Central memory CD8-positive, alpha-beta T cell (primary cell): ENCODE measurements around the gene FAM228B.
"Not testable (repeated sequence)": the region's sequence is repeated elsewhere in the genome, so short reads cannot be mapped to it uniquely, and the experiment has no call there.

Experiments used
- ATAC-seq: fragments of 150-1000 bp; cut with Tn5 transposase; replicated peaks from 2 replicates; pipeline ENCODE4 v1.10.0; 2022; ENCODE audit warnings: mild to moderate bottlenecking, moderate FRiP score, moderate number of reproducible peaks; ENCODE audit not compliant: poor library complexity, severe bottlenecking; ENCODE audit errors: extremely low read depth
- DNase-seq, 2 donors: peaks; one replicate each; pipeline ENCODE4 v3.0.0; 2021; ENCODE audit warnings: low spot score in 2 of 2
- H3K27ac Mint-ChIP-seq: one replicate; pipeline ENCODE4 v1.8.0; 2022; ENCODE audit warnings: low read depth, mild to moderate bottlenecking, moderate library complexity, mixed read lengths
- H3K27me3 Mint-ChIP-seq: one replicate; pipeline ENCODE4 v1.8.0; 2022; ENCODE audit warnings: mixed read lengths
- H3K36me3 Mint-ChIP-seq: one replicate; pipeline ENCODE4 v1.8.0; 2022; ENCODE audit warnings: mild to moderate bottlenecking, moderate library complexity, mixed read lengths; ENCODE audit not compliant: insufficient read depth
- H3K4me1 Mint-ChIP-seq: one replicate; pipeline ENCODE4 v1.8.0; 2022; ENCODE audit warnings: mixed read lengths
- H3K4me3 Mint-ChIP-seq: one replicate; pipeline ENCODE4 v1.8.0; 2022; ENCODE audit warnings: mild to moderate bottlenecking, moderate library complexity, mixed read lengths
- H3K9me3 Mint-ChIP-seq: one replicate; pipeline ENCODE4 v1.8.0; 2022; ENCODE audit warnings: mixed read lengths

Gene FAM228B

DNA sequence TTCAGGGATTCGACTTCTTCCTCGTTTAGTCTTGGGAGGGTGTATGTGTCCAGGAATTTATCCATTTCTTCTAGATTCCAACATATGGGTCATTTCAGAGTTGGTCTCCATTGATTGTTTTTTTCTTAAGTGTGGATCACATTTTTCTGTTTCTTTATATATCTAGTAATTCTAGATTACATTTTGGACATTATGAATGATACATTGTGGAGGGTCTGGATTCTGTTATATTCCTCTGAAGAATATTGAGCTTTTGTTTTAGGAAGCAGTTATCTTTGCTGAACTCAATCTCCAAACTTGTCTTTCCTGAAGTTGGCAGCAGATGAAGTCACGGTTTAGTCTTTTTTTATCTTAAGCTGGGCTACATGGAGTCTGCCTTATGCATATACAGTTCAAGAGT lies 9.3 kb downstream of the FAM228B start:
- ATAC-seq (no peak), DNase-seq (no peak)
- Mint-ChIP-seq H3K27me3 (no peaks in the 10 kb centered on the region), H3K4me3 (no peak overlapping the region), H3K4me1 (no peaks in the 10 kb centered on the region), H3K9me3 (no peaks in the 10 kb centered on the region), H3K27ac (no peak overlapping the region), H3K36me3 (peaks cover 2% of the 10 kb centered on the region)

DNA sequence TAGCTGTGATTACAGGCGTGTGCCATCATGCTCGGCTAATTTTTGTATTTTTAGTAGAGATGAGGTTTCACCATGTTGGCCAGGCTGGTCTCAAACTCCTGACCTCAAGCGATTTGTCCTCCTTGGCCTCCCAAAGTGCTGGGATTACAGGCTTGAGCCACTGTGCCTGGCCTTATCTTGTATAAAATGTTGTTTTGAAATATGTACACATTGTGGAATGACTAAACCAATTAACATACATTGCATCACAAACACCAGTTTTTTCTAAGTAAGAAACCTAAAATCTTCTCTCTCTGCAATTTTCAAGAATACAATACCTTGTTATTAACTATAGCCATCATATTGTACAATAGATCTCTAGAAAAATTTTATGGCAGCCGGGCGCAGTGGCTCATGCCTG lies 17.0 kb downstream of the FAM228B start:
- not testable (repeated sequence) for H3K27ac Mint-ChIP-seq, H3K9me3 Mint-ChIP-seq, H3K4me1 Mint-ChIP-seq, ATAC-seq, H3K27me3 Mint-ChIP-seq, H3K4me3 Mint-ChIP-seq, H3K36me3 Mint-ChIP-seq, DNase-seq

DNA sequence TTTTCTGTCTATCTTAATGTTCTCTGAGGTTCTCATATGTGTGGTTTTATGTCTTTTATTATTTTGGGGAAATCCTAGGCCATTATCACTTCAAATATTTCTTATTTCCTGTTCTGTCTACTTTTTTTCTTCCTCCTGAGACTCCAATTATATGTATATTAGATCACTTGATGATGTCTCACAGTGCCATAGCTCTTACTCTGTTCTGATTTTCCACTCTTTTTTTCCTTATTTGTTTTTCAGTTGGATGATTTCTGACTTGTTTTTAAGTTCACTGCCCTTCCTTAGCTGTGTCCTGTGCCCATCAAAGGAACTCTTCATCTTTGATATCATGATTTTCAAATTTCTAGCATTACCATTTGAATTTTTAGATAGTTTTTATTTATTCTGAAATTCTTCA lies 24.1 kb downstream of the FAM228B start:
- H3K27me3 Mint-ChIP-seq: no peaks in the 10 kb centered on the region
- no peaks in the 10 kb centered on the region for H3K4me1 Mint-ChIP-seq
- no peak overlapping the region for H3K4me3 Mint-ChIP-seq
- DNase-seq: no peak
- no peak overlapping the region for H3K27ac Mint-ChIP-seq
- no peak for ATAC-seq
- peaks cover 6% of the 10 kb centered on the region for H3K36me3 Mint-ChIP-seq
- peaks cover 6% of the 10 kb centered on the region for H3K9me3 Mint-ChIP-seq

DNA sequence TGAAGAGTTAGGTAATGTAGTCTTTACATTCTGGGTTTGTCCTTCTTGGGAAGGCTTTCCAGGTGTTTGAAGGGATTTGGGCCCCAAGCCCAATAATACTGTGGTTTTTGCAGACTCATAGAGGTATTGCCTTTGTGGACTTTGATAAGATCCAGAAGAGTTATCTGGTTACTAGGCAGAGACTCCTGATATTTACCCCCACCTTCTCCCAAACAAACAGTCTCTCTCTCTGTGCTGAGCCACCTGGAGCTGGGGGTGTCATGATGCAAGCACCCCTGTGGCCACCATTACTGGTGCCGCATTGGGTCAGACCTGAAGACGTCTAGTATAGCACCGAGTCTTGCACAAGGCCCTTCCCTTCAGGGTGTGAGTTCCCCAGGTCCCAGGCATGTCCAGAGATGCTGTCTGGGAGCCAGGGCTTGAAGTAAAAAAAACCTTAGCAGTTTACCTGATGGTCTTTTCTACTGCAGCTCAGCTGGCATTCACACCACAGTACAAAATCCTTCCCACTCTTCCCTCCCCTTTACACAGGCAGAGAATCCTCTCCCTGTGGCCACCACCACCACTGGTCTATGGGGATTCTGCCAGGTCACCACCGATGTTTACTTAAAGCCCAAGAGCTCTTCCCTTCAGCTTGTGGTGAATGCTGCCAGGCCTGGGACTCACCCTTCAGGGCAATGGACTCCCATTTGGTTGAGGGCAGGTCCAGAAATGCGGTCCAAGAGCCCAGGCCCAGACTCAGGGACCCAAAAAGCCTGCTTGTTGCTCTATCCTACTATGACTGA lies 29.3 kb downstream of the FAM228B start:
- peaks cover 2% of the 10 kb centered on the region for H3K36me3 Mint-ChIP-seq
- no peak for ATAC-seq
- no peaks in the 10 kb centered on the region for H3K27me3 Mint-ChIP-seq
- no peaks in the 10 kb centered on the region for H3K4me1 Mint-ChIP-seq
- H3K27ac Mint-ChIP-seq: no peak overlapping the region
- DNase-seq: no peak
- H3K9me3 Mint-ChIP-seq: peaks cover 1% of the 10 kb centered on the region
- no peak overlapping the region for H3K4me3 Mint-ChIP-seq

DNA sequence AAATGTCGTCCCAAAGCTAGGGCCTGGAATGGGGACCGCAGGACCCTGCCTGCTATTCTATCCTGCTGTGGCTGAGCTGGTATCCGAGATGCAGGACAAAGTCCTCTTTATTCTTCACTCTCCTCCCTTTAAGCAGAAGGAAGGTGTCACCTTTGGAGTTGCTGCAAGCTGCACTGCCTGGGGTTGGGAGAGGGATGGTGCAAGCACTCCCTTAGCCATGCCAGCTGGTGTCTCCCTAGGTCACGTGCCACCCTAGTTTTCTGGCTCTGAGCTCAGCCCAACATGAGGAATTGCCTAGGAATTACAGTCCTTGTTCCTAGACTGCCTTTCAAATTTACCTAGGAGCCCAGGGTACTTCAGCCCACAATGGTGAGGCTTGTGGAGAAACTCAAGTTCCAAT lies 30.2 kb downstream of the FAM228B start:
- Mint-ChIP-seq H3K36me3 (peaks cover 2% of the 10 kb centered on the region), H3K27ac (no peak overlapping the region), H3K9me3 (no peaks in the 10 kb centered on the region), H3K27me3 (no peaks in the 10 kb centered on the region), H3K4me3 (no peak overlapping the region), H3K4me1 (no peaks in the 10 kb centered on the region)
- DNase-seq (no peak), ATAC-seq (no peak)

DNA sequence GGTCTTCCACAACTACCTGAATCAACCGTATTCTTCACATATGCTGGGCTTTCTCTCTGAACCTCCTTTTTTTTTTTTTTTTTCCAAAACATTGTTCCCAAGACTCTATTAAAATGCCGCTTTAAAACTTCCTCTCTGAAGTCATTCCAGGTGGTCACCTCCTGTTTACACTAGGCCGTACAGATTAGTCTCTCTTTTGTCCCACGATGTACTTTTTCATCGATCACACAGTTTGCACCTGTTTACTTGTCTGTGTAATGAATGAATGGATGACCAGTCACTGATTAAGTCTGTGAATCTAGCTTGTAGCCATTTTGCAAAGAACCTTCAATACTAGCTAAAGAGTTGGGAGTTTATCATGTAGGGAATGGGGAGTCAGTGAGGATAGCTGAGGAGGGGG lies 34.9 kb downstream of the FAM228B start:
- Mint-ChIP-seq H3K27me3 (no peaks in the 10 kb centered on the region), H3K4me1 (no peaks in the 10 kb centered on the region), H3K4me3 (no peak overlapping the region), H3K36me3 (no peaks in the 10 kb centered on the region), H3K9me3 (no peaks in the 10 kb centered on the region), H3K27ac (no peak overlapping the region)
- ATAC-seq (no peak), DNase-seq (no peak)

DNA sequence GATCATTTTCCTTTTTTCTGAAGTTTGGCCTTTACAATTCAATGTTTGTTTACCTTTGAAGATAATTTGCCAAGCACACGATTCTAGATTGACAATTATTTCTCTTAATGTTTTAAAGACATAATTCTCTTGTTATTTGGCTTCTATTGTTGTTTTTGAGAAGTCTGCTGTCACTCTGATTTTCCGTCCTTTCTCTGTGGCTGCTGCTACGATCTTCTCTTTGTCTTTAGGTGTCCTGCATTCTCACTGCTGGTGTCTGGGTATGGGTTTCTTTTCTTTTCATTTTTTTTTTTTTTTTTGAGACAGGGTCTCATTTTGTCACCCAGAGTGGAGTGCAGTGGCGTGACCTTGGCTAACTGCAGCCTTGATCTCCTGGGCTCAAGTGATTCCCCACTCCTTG lies 36.4 kb downstream of the FAM228B start:
- Mint-ChIP-seq H3K9me3 (no peaks in the 10 kb centered on the region), H3K36me3 (no peaks in the 10 kb centered on the region), H3K27ac (peak overlapping the region; percentile 45), H3K27me3 (no peaks in the 10 kb centered on the region), H3K4me1 (no peaks in the 10 kb centered on the region), H3K4me3 (no peak overlapping the region)
- ATAC-seq: no peak
- no peak for DNase-seq

DNA sequence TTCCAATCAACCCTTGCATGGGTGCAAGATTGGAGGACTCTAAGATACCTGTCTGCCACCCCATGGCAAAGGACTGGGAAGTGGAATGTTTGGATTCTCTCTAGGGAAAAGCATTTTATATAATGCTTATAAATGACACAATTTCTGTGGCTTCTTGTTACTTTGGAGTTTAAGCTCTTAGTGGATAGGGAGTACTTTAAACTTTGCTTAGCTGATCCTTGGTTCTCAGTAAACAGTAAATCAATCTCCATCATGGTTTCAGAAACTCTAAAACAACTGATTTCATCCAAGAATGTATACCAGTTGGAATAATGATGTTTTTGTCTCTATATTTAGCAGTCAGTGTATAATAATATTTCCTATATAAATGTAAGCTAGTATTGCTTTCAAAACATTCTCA lies 37.5 kb downstream of the FAM228B start:
- Mint-ChIP-seq H3K36me3 (no peaks in the 10 kb centered on the region), H3K4me3 (no peak overlapping the region), H3K4me1 (no peaks in the 10 kb centered on the region), H3K27ac (no peak overlapping the region), H3K9me3 (no peaks in the 10 kb centered on the region), H3K27me3 (no peaks in the 10 kb centered on the region)
- DNase-seq (no peak), ATAC-seq (no peak)

DNA sequence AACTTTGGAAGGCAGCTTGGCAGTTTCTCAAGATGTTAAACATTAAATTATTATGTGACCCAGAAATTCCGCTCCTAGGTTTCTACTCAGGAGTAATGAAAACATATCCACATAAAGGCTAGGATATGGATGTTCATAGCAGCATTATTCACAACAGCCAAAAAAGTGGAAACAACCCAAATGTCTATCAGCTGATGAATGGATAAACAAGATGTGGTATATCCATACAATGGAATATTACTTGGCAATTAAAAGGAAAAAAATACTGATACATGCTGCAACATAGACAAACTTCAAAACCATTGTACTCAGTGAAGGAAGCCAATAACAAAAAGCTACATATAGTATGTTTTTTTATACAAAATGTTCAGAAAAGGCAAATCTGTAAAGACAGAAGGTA lies 39.2 kb downstream of the FAM228B start:
- H3K27me3 Mint-ChIP-seq: no peaks in the 10 kb centered on the region
- ATAC-seq: no peak
- no peaks in the 10 kb centered on the region for H3K9me3 Mint-ChIP-seq
- H3K4me3 Mint-ChIP-seq: no peak overlapping the region
- no peaks in the 10 kb centered on the region for H3K36me3 Mint-ChIP-seq
- no peak overlapping the region for H3K27ac Mint-ChIP-seq
- H3K4me1 Mint-ChIP-seq: no peaks in the 10 kb centered on the region
- no peak for DNase-seq

DNA sequence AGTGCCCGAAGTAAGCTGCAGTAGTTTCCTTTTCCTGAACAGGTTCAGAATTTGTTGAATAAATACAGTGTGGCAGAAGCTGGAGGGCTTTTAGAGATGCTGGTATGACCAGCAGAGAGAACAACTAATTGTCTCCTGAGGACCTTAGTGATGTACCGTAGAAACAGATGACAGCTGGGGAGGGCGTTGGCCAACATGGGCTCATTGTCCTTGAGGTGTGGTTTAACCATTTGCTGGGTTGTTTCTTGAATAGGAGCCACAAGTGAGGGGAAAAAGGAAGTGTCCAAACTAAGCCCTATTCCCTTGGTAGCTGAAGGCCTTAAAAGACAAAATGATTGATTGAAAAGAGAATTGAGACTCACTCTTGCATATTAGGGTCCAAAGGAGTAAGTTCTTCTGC lies 39.9 kb downstream of the FAM228B start:
- ATAC-seq: no peak
- H3K4me3 Mint-ChIP-seq: no peak overlapping the region
- no peaks in the 10 kb centered on the region for H3K4me1 Mint-ChIP-seq
- no peaks in the 10 kb centered on the region for H3K9me3 Mint-ChIP-seq
- no peaks in the 10 kb centered on the region for H3K36me3 Mint-ChIP-seq
- H3K27ac Mint-ChIP-seq: no peak overlapping the region
- H3K27me3 Mint-ChIP-seq: no peaks in the 10 kb centered on the region
- no peak for DNase-seq

DNA sequence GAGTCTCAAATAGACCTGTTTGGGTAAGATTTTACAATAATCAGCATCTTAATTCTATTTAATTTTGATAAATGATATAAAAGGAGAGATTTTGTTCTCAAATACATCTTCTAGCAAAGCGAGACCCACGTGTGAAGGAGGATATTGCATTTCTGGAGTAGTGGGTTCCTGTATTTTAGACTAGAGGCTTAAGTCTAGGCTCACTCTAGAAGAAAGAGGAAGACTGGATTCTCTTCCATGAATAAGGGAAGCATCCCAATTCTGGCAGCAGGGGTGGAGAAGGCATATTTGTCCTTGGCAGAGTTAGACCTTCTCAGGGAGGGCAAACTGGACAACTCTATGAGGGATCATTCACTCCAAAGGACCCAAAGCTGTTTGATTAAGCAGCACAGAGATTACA lies 40.3 kb downstream of the FAM228B start:
- ATAC-seq: no peak
- H3K36me3 Mint-ChIP-seq: no peaks in the 10 kb centered on the region
- no peaks in the 10 kb centered on the region for H3K9me3 Mint-ChIP-seq
- no peaks in the 10 kb centered on the region for H3K4me1 Mint-ChIP-seq
- no peak overlapping the region for H3K4me3 Mint-ChIP-seq
- no peaks in the 10 kb centered on the region for H3K27me3 Mint-ChIP-seq
- DNase-seq: no peak
- H3K27ac Mint-ChIP-seq: no peak overlapping the region

DNA sequence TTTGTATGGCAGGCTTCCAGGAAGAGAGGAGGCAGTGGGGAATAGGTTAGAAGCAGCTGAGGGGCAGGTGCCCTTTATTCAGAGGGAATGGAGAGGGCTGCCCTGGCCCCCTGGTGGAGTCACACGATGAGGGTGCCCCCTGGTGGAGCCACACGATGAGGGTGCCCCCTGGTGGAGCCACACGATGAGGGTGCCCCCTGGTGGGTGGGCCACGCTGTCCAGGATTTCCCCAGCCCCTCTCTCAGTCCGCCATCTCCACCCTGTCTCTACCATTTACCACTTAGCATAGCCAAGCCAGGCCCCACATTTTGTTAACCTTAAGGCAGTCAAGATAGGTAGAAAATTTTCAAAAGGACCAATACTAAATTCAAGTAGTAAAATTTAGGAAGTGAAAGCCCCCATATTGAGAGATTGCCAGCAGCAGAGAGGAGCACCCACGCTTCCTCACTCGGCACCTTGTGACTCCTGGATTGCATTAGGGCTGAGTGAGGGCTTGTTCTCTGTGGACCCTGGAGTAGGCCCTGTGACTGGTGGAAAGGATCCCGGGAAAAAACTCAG lies 41.2 kb downstream of the FAM228B start:
- no peaks in the 10 kb centered on the region for H3K27me3 Mint-ChIP-seq
- H3K36me3 Mint-ChIP-seq: no peaks in the 10 kb centered on the region
- H3K4me3 Mint-ChIP-seq: no peak overlapping the region
- no peak overlapping the region for H3K27ac Mint-ChIP-seq
- H3K4me1 Mint-ChIP-seq: no peaks in the 10 kb centered on the region
- DNase-seq (no peak), ATAC-seq (no peak)
- no peaks in the 10 kb centered on the region for H3K9me3 Mint-ChIP-seq

DNA sequence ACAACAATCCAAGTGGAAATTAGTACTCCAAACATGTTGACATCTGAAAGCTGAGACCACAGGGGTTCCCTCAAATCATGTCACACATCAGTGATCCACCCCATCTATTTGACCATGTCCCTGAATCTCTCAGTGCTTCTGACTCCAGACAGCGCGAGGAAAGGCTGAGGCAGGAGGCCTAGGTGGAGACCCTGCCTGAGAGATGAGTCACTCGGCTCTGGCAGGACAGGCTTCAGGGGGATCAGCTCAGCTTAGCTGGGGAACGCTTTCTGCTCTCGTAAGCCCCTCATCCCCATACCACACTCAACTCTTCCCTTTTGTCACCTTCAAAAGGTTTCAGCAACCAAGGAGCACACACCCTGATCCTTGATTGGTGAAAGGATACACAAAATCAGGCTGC lies 45.8 kb downstream of the FAM228B start:
- H3K27ac Mint-ChIP-seq: no peak overlapping the region
- DNase-seq (no peak), ATAC-seq (no peak)
- H3K4me3 Mint-ChIP-seq: no peak overlapping the region
- no peaks in the 10 kb centered on the region for H3K4me1 Mint-ChIP-seq
- no peaks in the 10 kb centered on the region for H3K36me3 Mint-ChIP-seq
- no peaks in the 10 kb centered on the region for H3K27me3 Mint-ChIP-seq
- H3K9me3 Mint-ChIP-seq: no peaks in the 10 kb centered on the region
